GM12892 (cell line): Measurements from ENCODE around the gene CAPN1.

Experiments used
- POLR2A ChIP-seq: IDR thresholded peaks from 2 replicates; pipeline ENCODE4 v1.6.1; 2011; ENCODE audit warnings: low read depth, low read length, control low read depth
- POLR2AphosphoS5 ChIP-seq: IDR thresholded peaks from 2 replicates; pipeline ENCODE4 v1.6.1; 2011; ENCODE audit warnings: low read depth, low read length, control low read depth

DNA sequence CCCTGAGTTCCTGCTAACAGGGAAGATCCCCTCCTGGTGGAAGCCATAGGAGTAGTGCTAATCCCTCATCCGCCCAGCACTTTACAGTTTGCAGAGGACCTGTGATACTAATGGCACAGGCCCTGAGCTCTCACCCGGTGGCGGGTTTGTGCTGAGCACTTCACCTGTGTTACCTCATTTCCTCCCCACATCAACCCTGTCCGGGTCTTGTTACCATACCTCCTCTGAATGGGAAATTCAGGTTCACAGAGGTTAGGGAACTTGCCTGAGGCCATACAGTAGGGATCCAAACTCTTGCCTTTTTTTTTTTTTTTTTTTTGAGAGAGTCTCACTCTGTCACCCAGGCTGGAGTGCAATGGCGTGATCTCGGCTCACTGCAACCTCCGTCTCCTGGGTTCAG is 25.2 kb downstream of the CAPN1 start:
- TF ChIP-seq POLR2A (no peak), POLR2AphosphoS5 (no peak)
